ENCODE measurements around the gene SPPL3.
"Not testable (repeated sequence)": the region's sequence is repeated elsewhere in the genome, so short reads cannot be mapped to it uniquely, and the experiment has no call there.

SPPL3 gene

GRCh38 chr12:120814903-120815429 is 89.2 kb downstream of the SPPL3 start:
- no peak for DNase-seq

- no peak for DNase-seq
Observed at GRCh38 chr12:120814203-120814902, 89.8 kb downstream of the SPPL3 start.

GRCh38 chr12:120813588-120814153 is 90.5 kb downstream of the SPPL3 start:
- DNase-seq = no peak

- no peak for DNase-seq
Observed at GRCh38 chr12:120810021-120810420, 94.1 kb downstream of the SPPL3 start.

- DNase-seq = no peak
Observed at GRCh38 chr12:120804428-120804827, 99.7 kb downstream of the SPPL3 start.

- no peak for DNase-seq
Observed at GRCh38 chr12:120801146-120801545, 103.0 kb downstream of the SPPL3 start.

GRCh38 chr12:120800665-120801064 is 103.5 kb downstream of the SPPL3 start:
- DNase-seq = no peak

- no peak for DNase-seq
Observed at GRCh38 chr12:120799243-120800045, 104.7 kb downstream of the SPPL3 start.

- DNase-seq = no peak
Observed at GRCh38 chr12:120798696-120799095, 105.5 kb downstream of the SPPL3 start.

GRCh38 chr12:120797677-120798642 is 106.2 kb downstream of the SPPL3 start:
- no peak for DNase-seq

- no peak for DNase-seq
Observed at GRCh38 chr12:120795441-120796178, 108.5 kb downstream of the SPPL3 start.

GRCh38 chr12:120793357-120793756 is 110.8 kb downstream of the SPPL3 start:
- DNase-seq = no peak

- not testable (repeated sequence) for DNase-seq
Observed at GRCh38 chr12:120792456-120792855, 111.7 kb downstream of the SPPL3 start.

GRCh38 chr12:120791669-120792176 is 112.4 kb downstream of the SPPL3 start:
- DNase-seq = no peak

- DNase-seq = no peak
Observed at GRCh38 chr12:120790114-120790513, 114.0 kb downstream of the SPPL3 start.

- DNase-seq = no peak
Observed at GRCh38 chr12:120787889-120788288, 116.3 kb downstream of the SPPL3 start.

- no peak for DNase-seq
Observed at GRCh38 chr12:120784804-120785203, 119.4 kb downstream of the SPPL3 start.

GRCh38 chr12:120783197-120783596 is 121.0 kb downstream of the SPPL3 start:
- no peak for DNase-seq

- DNase-seq = no peak
Observed at GRCh38 chr12:120775862-120776552, 128.2 kb downstream of the SPPL3 start.

- DNase-seq = no peak
Observed at GRCh38 chr12:120774169-120774916, 129.8 kb downstream of the SPPL3 start.
